ENCODE measurements around the gene AQP12A. TPM values are rescaled to one million over a fixed set of nuclear protein-coding genes. Genes with fewer than 3 reads are reported as not detected.
"Not testable (repeated sequence)": the region's sequence is repeated elsewhere in the genome, so short reads cannot be mapped to it uniquely, and the experiment has no call there.

The AQP12A gene
- total RNA-seq, 1 donor from 2014 or later, result not detected

DNA sequence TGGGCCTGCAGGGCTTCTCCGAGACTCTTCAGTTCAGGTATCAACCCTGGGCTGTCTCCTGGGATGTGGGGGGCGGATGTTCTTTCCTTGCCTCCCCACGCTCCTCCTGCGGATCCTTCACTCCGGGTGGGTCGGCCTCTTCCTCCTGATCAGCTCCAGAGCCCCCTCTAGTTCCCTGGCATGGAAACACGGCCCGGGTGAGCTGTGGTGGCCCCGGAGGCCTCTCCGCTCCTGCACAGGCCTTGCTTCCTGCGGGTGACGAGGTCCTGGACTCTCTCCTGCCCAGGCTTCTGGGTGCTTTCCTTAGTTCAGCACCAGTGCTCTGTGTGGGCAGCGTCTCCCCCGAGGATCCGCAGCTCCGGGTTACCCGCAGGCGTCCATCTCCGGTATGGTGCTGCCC, 3.9 kb downstream of the AQP12A start:
- H3K4me3 ChIP-seq (ENCODE audit: low read length in 3 of 3); H3K27ac ChIP-seq (ENCODE audit: low read depth, low read length); H3K36me3 ChIP-seq (ENCODE audit: control insufficient read depth in 3 of 3, insufficient read depth in 3 of 3, low read length in 3 of 3); H3K27me3 ChIP-seq (ENCODE audit: control insufficient read depth in 3 of 3, insufficient read depth in 3 of 3, low read length in 3 of 3); H3K9me3 ChIP-seq (ENCODE audit: control insufficient read depth in 3 of 3, low read length in 3 of 3); H3K9ac ChIP-seq (ENCODE audit: low read depth in 1 of 3, low read length in 3 of 3); H3K4me1 ChIP-seq (ENCODE audit: control insufficient read depth in 3 of 3, insufficient read depth in 3 of 3, low read length in 3 of 3): not testable (repeated sequence)

DNA sequence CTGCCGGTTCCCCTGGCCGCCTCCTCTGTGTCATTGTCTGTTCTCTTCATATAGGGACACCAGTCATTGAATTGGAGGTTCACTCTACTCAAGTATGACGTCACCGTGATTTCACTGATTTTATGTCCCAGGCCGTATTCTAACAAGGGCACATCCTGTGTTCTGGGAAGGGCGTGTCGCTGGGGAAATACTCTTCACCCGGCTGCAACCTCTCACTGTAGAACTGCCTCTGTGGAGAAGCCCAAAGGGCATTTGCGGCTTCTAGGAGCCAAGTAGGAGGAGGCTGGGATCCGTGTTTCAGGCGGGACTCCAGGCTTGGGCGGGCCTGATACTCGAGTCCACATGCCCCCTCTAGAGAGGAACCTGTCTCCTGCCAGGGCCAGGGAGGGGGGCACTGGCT, 4.8 kb downstream of the AQP12A start:
- H3K4me3 ChIP-seq (ENCODE audit: low read length in 3 of 3); H3K36me3 ChIP-seq (ENCODE audit: control insufficient read depth in 3 of 3, insufficient read depth in 3 of 3, low read length in 3 of 3); H3K27me3 ChIP-seq (ENCODE audit: control insufficient read depth in 3 of 3, insufficient read depth in 3 of 3, low read length in 3 of 3); H3K4me1 ChIP-seq (ENCODE audit: control insufficient read depth in 3 of 3, insufficient read depth in 3 of 3, low read length in 3 of 3); H3K27ac ChIP-seq (ENCODE audit: low read depth, low read length); H3K9ac ChIP-seq (ENCODE audit: low read depth in 1 of 3, low read length in 3 of 3); H3K9me3 ChIP-seq (ENCODE audit: control insufficient read depth in 3 of 3, low read length in 3 of 3): not testable (repeated sequence)

DNA sequence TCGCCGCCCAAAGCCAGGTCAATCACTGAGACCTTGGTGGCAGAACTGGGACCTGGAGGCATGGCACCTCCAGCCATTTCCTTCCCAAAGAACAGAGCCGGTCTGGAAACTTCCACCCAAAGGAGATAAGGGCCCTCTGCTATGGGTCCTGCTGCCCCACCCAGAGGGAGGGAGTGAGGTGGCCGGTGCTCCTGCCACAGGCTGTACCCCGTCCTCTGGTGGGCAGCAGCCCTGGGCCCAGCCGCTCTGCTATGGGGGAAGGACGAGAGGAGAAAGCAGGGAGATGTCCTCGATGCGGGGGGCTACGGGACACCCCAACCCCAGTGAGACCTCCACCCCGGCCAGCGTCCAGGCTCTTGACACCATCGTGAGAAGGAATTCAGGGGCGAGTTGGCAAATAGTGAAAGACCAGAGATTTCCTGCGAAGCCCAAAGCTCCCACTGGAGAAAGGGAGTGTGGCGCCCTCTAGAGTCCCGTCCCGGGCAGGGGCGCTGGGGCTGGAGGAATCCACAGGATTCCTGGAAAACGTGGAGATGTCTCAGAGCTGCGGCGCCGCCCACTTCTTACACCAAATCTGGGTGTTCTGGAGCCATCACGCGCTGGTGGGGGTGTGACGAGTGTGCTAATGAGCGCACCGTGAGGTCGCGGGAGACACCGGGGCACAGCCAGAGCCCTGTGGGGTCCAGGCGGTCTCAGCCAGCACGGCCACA, 7.3 kb downstream of the AQP12A start:
- not testable (repeated sequence) for H3K36me3 ChIP-seq (ENCODE audit: control insufficient read depth in 3 of 3, insufficient read depth in 3 of 3, low read length in 3 of 3); H3K4me1 ChIP-seq (ENCODE audit: control insufficient read depth in 3 of 3, insufficient read depth in 3 of 3, low read length in 3 of 3); H3K9me3 ChIP-seq (ENCODE audit: control insufficient read depth in 3 of 3, low read length in 3 of 3); H3K27ac ChIP-seq (ENCODE audit: low read depth, low read length); H3K4me3 ChIP-seq (ENCODE audit: low read length in 3 of 3); H3K9ac ChIP-seq (ENCODE audit: low read depth in 1 of 3, low read length in 3 of 3)
- H3K27me3 ChIP-seq (ENCODE audit: control insufficient read depth in 3 of 3, insufficient read depth in 3 of 3, low read length in 3 of 3), result peaks cover 19 to 27% (median 24%) of the 10 kb centered on the region in 3 donors

DNA sequence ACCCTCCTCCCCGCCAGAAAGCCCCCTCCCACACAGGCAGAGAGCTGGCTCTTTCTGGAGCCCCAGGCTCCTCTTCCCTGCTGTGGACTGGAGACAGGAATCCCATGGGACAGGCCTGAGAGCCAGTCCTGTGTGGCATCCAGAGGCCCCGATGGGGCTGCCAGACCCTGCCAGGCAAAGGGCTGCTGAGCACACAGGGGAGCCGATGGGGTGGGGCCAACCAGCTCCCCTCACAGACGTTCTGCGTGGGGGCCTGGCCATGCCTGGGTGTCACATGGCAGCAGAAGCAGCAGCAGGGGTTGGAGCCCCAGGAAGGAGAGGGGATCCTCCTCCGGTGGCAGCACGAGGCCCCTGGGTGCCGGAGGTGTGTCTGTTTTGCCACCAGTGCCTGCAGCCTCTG, 8.2 kb downstream of the AQP12A start:
- H3K27me3 ChIP-seq (ENCODE audit: control insufficient read depth in 3 of 3, insufficient read depth in 3 of 3, low read length in 3 of 3), result peaks cover 22 to 33% (median 31%) of the 10 kb centered on the region in 3 donors
- H3K4me1 ChIP-seq (ENCODE audit: control insufficient read depth in 3 of 3, insufficient read depth in 3 of 3, low read length in 3 of 3); H3K36me3 ChIP-seq (ENCODE audit: control insufficient read depth in 3 of 3, insufficient read depth in 3 of 3, low read length in 3 of 3); H3K27ac ChIP-seq (ENCODE audit: low read depth, low read length); H3K4me3 ChIP-seq (ENCODE audit: low read length in 3 of 3); H3K9ac ChIP-seq (ENCODE audit: low read depth in 1 of 3, low read length in 3 of 3); H3K9me3 ChIP-seq (ENCODE audit: control insufficient read depth in 3 of 3, low read length in 3 of 3): not testable (repeated sequence)

DNA sequence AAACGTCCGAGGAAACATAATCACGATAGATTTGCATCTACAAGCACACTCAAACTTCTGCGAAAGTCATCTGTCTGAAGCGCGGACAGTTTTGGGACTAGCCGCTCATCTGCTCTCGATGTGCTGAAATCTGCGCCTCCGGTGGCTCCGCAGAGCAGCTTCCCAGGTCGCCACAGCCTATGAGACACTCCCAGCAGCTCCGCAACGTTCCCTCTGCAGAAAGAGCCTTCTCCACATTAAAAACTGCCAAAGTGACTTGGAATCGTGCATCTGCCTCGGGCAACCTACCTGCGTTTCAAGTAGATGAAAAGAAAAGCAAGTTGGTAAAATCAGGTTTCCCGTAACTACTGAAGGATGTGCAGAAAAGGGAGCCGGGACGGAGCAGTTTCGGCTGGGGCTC, 8.9 kb downstream of the AQP12A start:
- H3K27ac ChIP-seq (ENCODE audit: low read depth, low read length); H3K4me1 ChIP-seq (ENCODE audit: control insufficient read depth in 3 of 3, insufficient read depth in 3 of 3, low read length in 3 of 3); H3K9me3 ChIP-seq (ENCODE audit: control insufficient read depth in 3 of 3, low read length in 3 of 3); H3K9ac ChIP-seq (ENCODE audit: low read depth in 1 of 3, low read length in 3 of 3); H3K36me3 ChIP-seq (ENCODE audit: control insufficient read depth in 3 of 3, insufficient read depth in 3 of 3, low read length in 3 of 3); H3K4me3 ChIP-seq (ENCODE audit: low read length in 3 of 3): not testable (repeated sequence)
- H3K27me3 ChIP-seq (ENCODE audit: control insufficient read depth in 3 of 3, insufficient read depth in 3 of 3, low read length in 3 of 3), result peaks cover 22 to 38% (median 38%) of the 10 kb centered on the region in 3 donors

DNA sequence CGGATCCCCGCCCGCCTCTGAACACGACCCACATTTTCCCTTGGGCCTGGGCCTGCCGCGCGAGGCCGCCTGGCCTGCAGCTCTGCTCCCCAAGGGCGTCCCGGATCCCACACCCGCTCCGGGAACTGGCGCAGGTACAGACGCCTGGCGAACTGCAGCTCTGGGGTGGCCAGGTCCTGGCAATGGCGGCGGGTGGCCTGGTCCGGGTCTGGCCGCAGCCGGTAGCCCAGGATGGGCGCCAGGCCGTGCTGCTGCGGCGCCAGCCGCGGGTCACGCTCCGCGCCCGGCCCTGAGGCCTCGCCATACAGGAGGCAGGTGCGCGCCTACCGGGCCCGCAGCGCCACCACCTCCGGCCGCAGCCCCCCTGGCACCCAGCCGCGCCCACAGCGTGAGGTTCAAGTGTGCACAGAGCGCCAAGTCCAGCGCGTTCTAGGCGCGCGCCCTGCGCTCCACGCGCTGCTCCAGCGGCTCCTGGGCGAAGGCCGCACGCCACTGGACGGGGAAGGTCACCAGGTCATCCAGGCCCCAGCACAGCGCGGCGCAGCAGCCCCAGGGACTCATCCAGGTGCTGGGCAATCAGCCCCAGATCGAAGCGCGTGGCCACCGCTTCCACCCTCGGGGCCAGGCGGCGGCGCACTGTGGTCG, 9.5 kb downstream of the AQP12A start:
- Histone ChIP-seq H3K9ac (ENCODE audit: low read depth in 1 of 3, low read length in 3 of 3) (no peak overlapping the region), H3K9me3 (ENCODE audit: control insufficient read depth in 3 of 3, low read length in 3 of 3) (no peaks in the 10 kb centered on the region), H3K27me3 (ENCODE audit: control insufficient read depth in 3 of 3, insufficient read depth in 3 of 3, low read length in 3 of 3) (peaks cover 22 to 40% (median 40%) of the 10 kb centered on the region in 3 donors), H3K4me3 (ENCODE audit: low read length in 3 of 3) (no peak overlapping the region), H3K36me3 (ENCODE audit: control insufficient read depth in 3 of 3, insufficient read depth in 3 of 3, low read length in 3 of 3) (no peaks in the 10 kb centered on the region), H3K4me1 (ENCODE audit: control insufficient read depth in 3 of 3, insufficient read depth in 3 of 3, low read length in 3 of 3) (no peaks in the 10 kb centered on the region), H3K27ac (ENCODE audit: low read depth, low read length) (no peak overlapping the region)

DNA sequence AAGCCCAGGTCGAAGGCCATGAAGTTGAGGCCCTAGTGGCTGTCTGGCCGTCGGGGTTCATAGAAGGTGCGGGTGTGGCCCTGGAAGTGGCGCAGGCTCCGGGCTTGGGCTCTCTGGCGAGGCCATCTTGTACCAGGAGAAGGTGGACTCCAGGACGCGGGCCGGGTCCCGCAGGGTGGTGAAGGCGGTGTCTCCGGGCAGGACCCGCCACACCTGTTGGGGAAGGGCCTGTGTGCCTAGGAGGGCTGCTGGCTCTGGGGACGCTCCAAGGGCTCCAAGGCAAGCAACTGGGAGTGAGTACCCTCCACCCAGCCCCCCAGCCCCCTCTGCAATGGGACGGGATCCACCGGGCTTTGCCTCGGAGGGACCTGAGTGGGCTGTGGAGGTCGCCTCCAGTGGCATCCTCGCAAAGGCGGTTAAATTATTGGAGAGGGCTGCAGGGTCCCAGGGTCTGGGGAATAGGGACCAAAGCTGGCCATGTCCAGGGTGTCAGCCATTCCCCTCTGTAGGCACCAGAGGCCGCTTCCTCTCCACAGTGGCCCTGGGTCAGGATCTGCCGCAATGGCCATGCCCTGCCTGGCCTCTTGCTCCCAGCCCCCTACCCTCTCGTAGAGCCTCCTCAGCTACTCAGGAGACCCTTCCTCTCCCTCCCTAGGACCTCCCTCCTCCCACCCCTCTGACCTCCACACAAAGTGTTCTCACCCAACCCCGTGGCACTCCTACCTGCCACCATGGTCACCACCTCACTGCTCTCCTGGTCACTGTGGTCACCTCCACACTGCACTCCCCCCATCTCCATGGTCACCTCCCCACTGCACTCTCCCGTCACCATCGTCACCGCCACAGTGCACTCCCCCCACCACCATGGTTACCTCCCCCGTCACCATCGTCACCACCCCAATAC, 10.3 kb downstream of the AQP12A start:
- Histone ChIP-seq H3K9me3 (ENCODE audit: control insufficient read depth in 3 of 3, low read length in 3 of 3) (no peaks in the 10 kb centered on the region), H3K4me3 (ENCODE audit: low read length in 3 of 3) (no peak overlapping the region), H3K27me3 (ENCODE audit: control insufficient read depth in 3 of 3, insufficient read depth in 3 of 3, low read length in 3 of 3) (peaks cover 22 to 44% (median 41%) of the 10 kb centered on the region in 3 donors), H3K9ac (ENCODE audit: low read depth in 1 of 3, low read length in 3 of 3) (no peak overlapping the region), H3K36me3 (ENCODE audit: control insufficient read depth in 3 of 3, insufficient read depth in 3 of 3, low read length in 3 of 3) (no peaks in the 10 kb centered on the region), H3K4me1 (ENCODE audit: control insufficient read depth in 3 of 3, insufficient read depth in 3 of 3, low read length in 3 of 3) (no peaks in the 10 kb centered on the region), H3K27ac (ENCODE audit: low read depth, low read length) (no peak overlapping the region)

DNA sequence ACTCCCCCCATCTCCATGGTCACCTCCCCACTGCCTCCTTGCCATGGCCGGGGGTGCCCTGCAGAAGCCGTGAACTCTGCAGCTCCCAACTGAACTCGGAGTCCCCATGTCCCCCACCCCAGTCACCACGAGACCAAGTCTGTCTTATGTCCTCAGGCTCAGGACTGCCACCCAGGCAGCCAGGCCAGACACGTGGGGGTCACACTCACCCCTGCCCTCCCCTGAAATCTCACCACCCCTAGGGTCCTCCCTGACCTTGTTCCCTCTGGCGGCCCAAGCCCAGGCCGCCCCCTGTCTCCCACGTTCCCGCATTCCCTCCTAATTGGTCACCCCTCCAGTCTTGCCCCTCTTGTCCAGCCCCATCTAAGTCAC, 11.0 kb downstream of the AQP12A start:
- Histone ChIP-seq H3K27me3 (ENCODE audit: control insufficient read depth in 3 of 3, insufficient read depth in 3 of 3, low read length in 3 of 3) (peaks cover 22 to 51% (median 48%) of the 10 kb centered on the region in 3 donors), H3K4me3 (ENCODE audit: low read length in 3 of 3) (no peak overlapping the region), H3K4me1 (ENCODE audit: control insufficient read depth in 3 of 3, insufficient read depth in 3 of 3, low read length in 3 of 3) (no peaks in the 10 kb centered on the region), H3K27ac (ENCODE audit: low read depth, low read length) (no peak overlapping the region), H3K9me3 (ENCODE audit: control insufficient read depth in 3 of 3, low read length in 3 of 3) (no peaks in the 10 kb centered on the region), H3K9ac (ENCODE audit: low read depth in 1 of 3, low read length in 3 of 3) (no peak overlapping the region), H3K36me3 (ENCODE audit: control insufficient read depth in 3 of 3, insufficient read depth in 3 of 3, low read length in 3 of 3) (no peaks in the 10 kb centered on the region)

DNA sequence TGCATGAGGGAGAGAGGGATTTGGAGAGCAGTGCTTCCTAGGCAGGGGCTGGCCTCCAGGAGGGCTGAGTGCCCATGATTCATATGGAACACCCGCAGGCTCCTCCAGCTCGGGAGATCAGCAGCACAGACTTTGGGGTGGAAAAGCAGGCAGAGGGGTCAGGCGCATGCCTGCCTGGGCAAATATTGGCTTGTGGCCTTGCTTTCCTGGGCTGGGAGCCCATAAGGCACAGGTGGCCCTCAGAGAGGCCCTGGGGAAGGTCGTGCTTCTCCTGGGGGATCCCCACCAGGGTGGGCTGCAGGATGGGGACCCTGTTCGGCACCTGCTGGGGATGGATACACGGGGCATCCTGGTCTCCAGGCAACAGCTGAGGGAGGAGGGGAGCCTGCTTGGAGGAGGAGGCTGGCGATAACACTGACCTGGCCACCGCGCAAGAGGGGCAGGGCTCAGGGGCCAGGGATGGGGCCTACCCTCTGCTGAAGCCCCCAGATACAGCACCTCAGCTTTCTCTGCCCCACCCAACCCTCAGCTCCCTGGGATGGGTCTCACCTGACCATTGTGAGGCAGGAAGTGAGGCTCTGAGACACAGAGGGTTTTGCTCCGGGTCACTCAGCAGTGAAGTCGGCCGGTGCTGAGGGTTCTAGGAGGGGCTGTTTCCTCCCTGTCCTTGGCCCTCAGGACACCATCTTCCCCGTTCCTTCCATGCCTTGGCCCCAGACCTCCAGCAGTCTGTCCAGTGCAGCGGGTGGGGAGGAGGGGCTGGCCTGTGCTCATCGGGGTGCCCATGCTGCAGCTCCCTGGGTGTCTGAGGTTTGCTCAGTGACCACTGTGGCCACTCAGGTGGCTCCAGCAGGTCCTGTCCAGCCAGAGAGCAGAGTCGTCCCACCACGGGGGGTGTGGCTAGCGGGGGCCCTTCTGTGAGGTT, 12.0 kb downstream of the AQP12A start:
- no peaks in the 10 kb centered on the region for H3K4me1 ChIP-seq (ENCODE audit: control insufficient read depth in 3 of 3, insufficient read depth in 3 of 3, low read length in 3 of 3)
- no peak overlapping the region for H3K9ac ChIP-seq (ENCODE audit: low read depth in 1 of 3, low read length in 3 of 3)
- no peaks in the 10 kb centered on the region for H3K9me3 ChIP-seq (ENCODE audit: control insufficient read depth in 3 of 3, low read length in 3 of 3)
- H3K36me3 ChIP-seq (ENCODE audit: control insufficient read depth in 3 of 3, insufficient read depth in 3 of 3, low read length in 3 of 3), result no peaks in the 10 kb centered on the region
- H3K4me3 ChIP-seq (ENCODE audit: low read length in 3 of 3), result no peak overlapping the region
- H3K27me3 ChIP-seq (ENCODE audit: control insufficient read depth in 3 of 3, insufficient read depth in 3 of 3, low read length in 3 of 3), result peaks cover 24 to 54% (median 54%) of the 10 kb centered on the region in 3 donors
- no peak overlapping the region for H3K27ac ChIP-seq (ENCODE audit: low read depth, low read length)

All from skeletal muscle tissue (tissue), 4 donors.